ENCODE results near the gene GAGE12F. TPM values are rescaled to one million over a fixed set of nuclear protein-coding genes. Genes with fewer than 3 reads are reported as not detected.
"Not testable (repeated sequence)": the region's sequence is repeated elsewhere in the genome, so short reads cannot be mapped to it uniquely, and the experiment has no call there.

GAGE12F gene
- total RNA-seq, 1 experiment from 2014 or later = not detected

GRCh38 chrX:49568728-49569127 is 8.1 kb downstream of the GAGE12F start:
- RAD21 ChIA-PET (ENCODE audit: low non-redundant PET in 1 of 2, low total read pairs in 2 of 2, uncharacterized antibody in 2 of 2, unreplicated experiment in 2 of 2); H3K4me2 ChIP-seq (ENCODE audit: low read length); H3K4me3 ChIP-seq (replicated peaks in 1 of 2; ENCODE audit: low read depth in 1 of 2, low read length in 2 of 2); POLR2A ChIA-PET; H3K9me2 ChIP-seq (ENCODE audit: insufficient read depth); H4K20me1 ChIP-seq (ENCODE audit: insufficient read depth); DNase-seq (ENCODE audit: low read depth, low spot score); intact Hi-C loops (cut with micrococcal nuclease); CTCF ChIA-PET; H3K9ac ChIP-seq (ENCODE audit: low read length); BruUV-seq (replicated peaks); ATAC-seq; H3K79me2 ChIP-seq (ENCODE audit: insufficient read depth, low read length); H3K27me3 ChIP-seq (ENCODE audit: insufficient read depth, low read length); H3K27ac ChIP-seq (ENCODE audit: low read depth, low read length); H3K9me3 ChIP-seq (ENCODE audit: control insufficient read depth in 1 of 2, insufficient read depth in 1 of 2, low read depth in 1 of 2, low read length in 2 of 2); H3K36me3 ChIP-seq (ENCODE audit: control insufficient read depth in 1 of 2, insufficient read depth in 2 of 2, low read length in 2 of 2); H2AFZ ChIP-seq (ENCODE audit: low read depth, low read length, poor library complexity, severe bottlenecking); H3K4me1 ChIP-seq (ENCODE audit: control insufficient read depth in 1 of 2, insufficient read depth in 2 of 2, low read length in 2 of 2): not testable (repeated sequence)

DNA sequence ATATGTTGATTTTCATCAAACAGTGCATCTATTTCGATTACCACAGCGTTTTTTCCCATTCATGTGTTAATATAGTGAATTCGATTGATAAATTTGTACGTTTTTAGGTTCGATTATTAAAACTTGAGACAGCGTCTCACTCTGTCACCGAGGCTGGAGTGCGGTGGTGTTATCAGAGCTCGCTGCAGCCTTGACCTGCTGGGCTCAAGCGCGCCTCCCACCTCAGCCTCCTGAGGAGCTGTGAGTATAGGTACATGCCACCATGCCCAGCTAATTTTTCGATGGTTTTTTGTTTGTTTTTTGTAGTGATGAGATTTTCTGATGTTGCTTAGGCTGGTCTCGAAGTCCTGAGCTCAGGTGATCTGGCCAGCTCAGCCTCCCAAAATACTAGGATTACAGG is 8.5 kb downstream of the GAGE12F start:
- H3K4me2 ChIP-seq (ENCODE audit: low read length); H3K9me2 ChIP-seq (ENCODE audit: insufficient read depth); H4K20me1 ChIP-seq (ENCODE audit: insufficient read depth); H3K27me3 ChIP-seq (ENCODE audit: insufficient read depth, low read length); H3K4me3 ChIP-seq (replicated peaks in 1 of 2; ENCODE audit: low read depth in 1 of 2, low read length in 2 of 2); DNase-seq (ENCODE audit: low read depth, low spot score); ATAC-seq; H3K36me3 ChIP-seq (ENCODE audit: control insufficient read depth in 1 of 2, insufficient read depth in 2 of 2, low read length in 2 of 2); CTCF ChIA-PET; H3K9me3 ChIP-seq (ENCODE audit: control insufficient read depth in 1 of 2, insufficient read depth in 1 of 2, low read depth in 1 of 2, low read length in 2 of 2); H2AFZ ChIP-seq (ENCODE audit: low read depth, low read length, poor library complexity, severe bottlenecking); POLR2A ChIA-PET; RAD21 ChIA-PET (ENCODE audit: low non-redundant PET in 1 of 2, low total read pairs in 2 of 2, uncharacterized antibody in 2 of 2, unreplicated experiment in 2 of 2); intact Hi-C loops (cut with micrococcal nuclease); H3K27ac ChIP-seq (ENCODE audit: low read depth, low read length); H3K79me2 ChIP-seq (ENCODE audit: insufficient read depth, low read length); BruUV-seq (replicated peaks); H3K4me1 ChIP-seq (ENCODE audit: control insufficient read depth in 1 of 2, insufficient read depth in 2 of 2, low read length in 2 of 2); H3K9ac ChIP-seq (ENCODE audit: low read length): not testable (repeated sequence)

GRCh38 chrX:49570100-49570499 is 9.5 kb downstream of the GAGE12F start, which contains the start of gene GAGE12G:
Gene GAGE12G, plus strand, starts transcription at chrX:49570400. Its CDS starts 1,155 bp downstream, at chrX:49571555.
- ATAC-seq; POLR2A ChIA-PET; H3K79me2 ChIP-seq (ENCODE audit: insufficient read depth, low read length); H3K9me3 ChIP-seq (ENCODE audit: control insufficient read depth in 1 of 2, insufficient read depth in 1 of 2, low read depth in 1 of 2, low read length in 2 of 2); RAD21 ChIA-PET (ENCODE audit: low non-redundant PET in 1 of 2, low total read pairs in 2 of 2, uncharacterized antibody in 2 of 2, unreplicated experiment in 2 of 2); H3K4me1 ChIP-seq (ENCODE audit: control insufficient read depth in 1 of 2, insufficient read depth in 2 of 2, low read length in 2 of 2); H4K20me1 ChIP-seq (ENCODE audit: insufficient read depth); H3K36me3 ChIP-seq (ENCODE audit: control insufficient read depth in 1 of 2, insufficient read depth in 2 of 2, low read length in 2 of 2); H3K9me2 ChIP-seq (ENCODE audit: insufficient read depth); intact Hi-C loops (cut with micrococcal nuclease); H2AFZ ChIP-seq (ENCODE audit: low read depth, low read length, poor library complexity, severe bottlenecking); CTCF ChIA-PET; H3K9ac ChIP-seq (ENCODE audit: low read length); H3K4me3 ChIP-seq (replicated peaks in 1 of 2; ENCODE audit: low read depth in 1 of 2, low read length in 2 of 2); H3K27me3 ChIP-seq (ENCODE audit: insufficient read depth, low read length); H3K27ac ChIP-seq (ENCODE audit: low read depth, low read length); BruUV-seq (replicated peaks); H3K4me2 ChIP-seq (ENCODE audit: low read length); DNase-seq (ENCODE audit: low read depth, low spot score): not testable (repeated sequence)

DNA sequence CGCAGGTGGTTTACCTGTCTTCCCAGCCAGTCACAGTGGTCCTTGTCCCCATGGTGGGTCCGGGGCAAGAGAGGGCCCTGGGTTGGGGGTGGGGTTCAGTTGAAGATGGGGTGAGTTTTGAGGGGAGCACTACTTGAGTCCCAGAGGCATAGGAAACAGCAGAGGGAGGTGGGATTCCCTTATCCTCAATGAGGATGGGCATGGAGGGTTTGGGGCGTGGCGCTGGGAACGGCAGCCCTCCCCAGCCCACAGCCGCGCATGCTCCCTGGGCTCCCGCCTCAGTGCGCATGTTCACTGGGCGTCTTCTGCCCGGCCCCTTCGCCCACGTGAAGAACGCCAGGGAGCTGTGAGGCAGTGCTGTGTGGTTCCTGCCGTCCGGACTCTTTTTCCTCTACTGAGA is 19.0 kb downstream of the GAGE12F start, which contains the start of gene GAGE12H:
TSS of gene GAGE12H (plus strand) at position 301 of the 400 bp plus-strand sequence. CDS start 1,155 bp downstream, outside the sequence.
- ATAC-seq; H3K9me3 ChIP-seq (ENCODE audit: control insufficient read depth in 1 of 2, insufficient read depth in 1 of 2, low read depth in 1 of 2, low read length in 2 of 2); H3K4me3 ChIP-seq (replicated peaks in 1 of 2; ENCODE audit: low read depth in 1 of 2, low read length in 2 of 2); H3K27me3 ChIP-seq (ENCODE audit: insufficient read depth, low read length); H3K9ac ChIP-seq (ENCODE audit: low read length); POLR2A ChIA-PET; H3K9me2 ChIP-seq (ENCODE audit: insufficient read depth); H3K27ac ChIP-seq (ENCODE audit: low read depth, low read length); RAD21 ChIA-PET (ENCODE audit: low non-redundant PET in 1 of 2, low total read pairs in 2 of 2, uncharacterized antibody in 2 of 2, unreplicated experiment in 2 of 2); H3K4me2 ChIP-seq (ENCODE audit: low read length); H3K4me1 ChIP-seq (ENCODE audit: control insufficient read depth in 1 of 2, insufficient read depth in 2 of 2, low read length in 2 of 2); BruUV-seq (replicated peaks); H3K79me2 ChIP-seq (ENCODE audit: insufficient read depth, low read length); H3K36me3 ChIP-seq (ENCODE audit: control insufficient read depth in 1 of 2, insufficient read depth in 2 of 2, low read length in 2 of 2); H2AFZ ChIP-seq (ENCODE audit: low read depth, low read length, poor library complexity, severe bottlenecking); H4K20me1 ChIP-seq (ENCODE audit: insufficient read depth); DNase-seq (ENCODE audit: low read depth, low spot score); CTCF ChIA-PET; intact Hi-C loops (cut with micrococcal nuclease): not testable (repeated sequence)

- H3K9ac ChIP-seq (ENCODE audit: low read length); H2AFZ ChIP-seq (ENCODE audit: low read depth, low read length, poor library complexity, severe bottlenecking); H3K9me3 ChIP-seq (ENCODE audit: control insufficient read depth in 1 of 2, insufficient read depth in 1 of 2, low read depth in 1 of 2, low read length in 2 of 2); intact Hi-C loops (cut with micrococcal nuclease); BruUV-seq (replicated peaks); H3K27me3 ChIP-seq (ENCODE audit: insufficient read depth, low read length); H3K36me3 ChIP-seq (ENCODE audit: control insufficient read depth in 1 of 2, insufficient read depth in 2 of 2, low read length in 2 of 2); ATAC-seq; DNase-seq (ENCODE audit: low read depth, low spot score); H3K27ac ChIP-seq (ENCODE audit: low read depth, low read length); RAD21 ChIA-PET (ENCODE audit: low non-redundant PET in 1 of 2, low total read pairs in 2 of 2, uncharacterized antibody in 2 of 2, unreplicated experiment in 2 of 2); H3K9me2 ChIP-seq (ENCODE audit: insufficient read depth); H3K4me3 ChIP-seq (replicated peaks in 1 of 2; ENCODE audit: low read depth in 1 of 2, low read length in 2 of 2); H3K4me1 ChIP-seq (ENCODE audit: control insufficient read depth in 1 of 2, insufficient read depth in 2 of 2, low read length in 2 of 2); H3K4me2 ChIP-seq (ENCODE audit: low read length); POLR2A ChIA-PET; H4K20me1 ChIP-seq (ENCODE audit: insufficient read depth); H3K79me2 ChIP-seq (ENCODE audit: insufficient read depth, low read length); CTCF ChIA-PET: not testable (repeated sequence)
Observed at GRCh38 chrX:49589196-49589595, 28.6 kb downstream of the GAGE12F start, which contains the start of gene GAGE2A. Gene GAGE2A, plus strand, starts transcription at chrX:49589496. Its CDS starts 1,155 bp downstream, at chrX:49590651.

Measured in HCT116 (cell line).